AG09309 (cell line): ENCODE data around the gene CACNA2D2.

Source experiments
- DNase-seq: peaks from one replicate; pipeline ENCODE4 v3.0.0-alpha.2; 2010; ENCODE audit warnings: low read depth
- H3K4me3 ChIP-seq: 2 replicates; pipeline ENCODE4 v1.5.1; 2011; ENCODE audit warnings: mild to moderate bottlenecking, low read depth, low read length, moderate library complexity; ENCODE audit not compliant: control insufficient read depth
- CTCF ChIP-seq: IDR thresholded peaks from 2 replicates; pipeline ENCODE4 v1.5.1; 2011; ENCODE audit warnings: mild to moderate bottlenecking, low read depth, low read length, inconsistent platforms; ENCODE audit not compliant: insufficient read depth, control insufficient read depth; ENCODE audit errors: missing control alignments

Gene CACNA2D2

GRCh38 chr3:50415816-50416215 lies 87.6 kb downstream of the CACNA2D2 start:
- no peak for DNase-seq
- H3K4me3 ChIP-seq: no peak overlapping the region
- no peak for TF ChIP-seq CTCF

GRCh38 chr3:50415061-50415460 lies 88.4 kb downstream of the CACNA2D2 start:
- no peak for TF ChIP-seq CTCF
- DNase-seq: no peak

GRCh38 chr3:50414616-50415015 lies 88.8 kb downstream of the CACNA2D2 start:
- H3K4me3 ChIP-seq: no peak overlapping the region
- no peak for DNase-seq
- TF ChIP-seq CTCF: no peak

More at GRCh38 chr3:50415061-50415460, 88.4 kb downstream of the CACNA2D2 start:
- no peak overlapping the region for H3K4me3 ChIP-seq

GRCh38 chr3:50412231-50412754 lies 91.1 kb downstream of the CACNA2D2 start:
- no peak for DNase-seq
- no peak for TF ChIP-seq CTCF
- H3K4me3 ChIP-seq: no peak overlapping the region

GRCh38 chr3:50411229-50411628 lies 92.2 kb downstream of the CACNA2D2 start:
- H3K4me3 ChIP-seq: no peak overlapping the region
- TF ChIP-seq CTCF: no peak
- no peak for DNase-seq

- DNase-seq: no peak
- no peak for TF ChIP-seq CTCF
- no peak overlapping the region for H3K4me3 ChIP-seq
These were observed 92.8 kb downstream of the CACNA2D2 start for GRCh38 chr3:50410608-50411139.

- no peak for TF ChIP-seq CTCF
- H3K4me3 ChIP-seq: no peak overlapping the region
- DNase-seq: no peak
These were observed 93.2 kb downstream of the CACNA2D2 start for GRCh38 chr3:50410185-50410584.
